GM18511 (cell line): ENCODE results near the gene TENT5A.
"Not testable (repeated sequence)": the region's sequence is repeated elsewhere in the genome, so short reads cannot be mapped to it uniquely, and the experiment has no call there.

ENCODE experiments used
- ATAC-seq: cut with Tn5 transposase; IDR thresholded peaks from one replicate; pipeline ENCODE4 v1.9.1; 2021; ENCODE audit warnings: mild to moderate bottlenecking, moderate library complexity; ENCODE audit not compliant: unreplicated experiment

Gene TENT5A

GRCh38 chr6:81752084-81752920 lies at the start of gene TENT5A:
TENT5A (minus strand) TSS chr6:81752681; CDS start chr6:81752141, 540 bp downstream.
- peak; percentile 76 for ATAC-seq

GRCh38 chr6:81801489-81801888 lies 49.0 kb upstream of the TENT5A start:
- no peak for ATAC-seq

GRCh38 chr6:81800666-81801065 lies 48.2 kb upstream of the TENT5A start:
- no peak for ATAC-seq

- no peak for ATAC-seq
Observed at GRCh38 chr6:81799323-81799722, 46.8 kb upstream of the TENT5A start.

- no peak for ATAC-seq
Observed at GRCh38 chr6:81797591-81797990, 45.1 kb upstream of the TENT5A start.

- ATAC-seq: no peak
Observed at GRCh38 chr6:81795890-81796289, 43.4 kb upstream of the TENT5A start.

- no peak for ATAC-seq
Observed at GRCh38 chr6:81793821-81794475, 41.5 kb upstream of the TENT5A start.

- no peak for ATAC-seq
Observed at GRCh38 chr6:81792826-81793225, 40.3 kb upstream of the TENT5A start.

GRCh38 chr6:81791756-81792155 lies 39.3 kb upstream of the TENT5A start:
- ATAC-seq: no peak

GRCh38 chr6:81790034-81790433 lies 37.6 kb upstream of the TENT5A start:
- no peak for ATAC-seq

GRCh38 chr6:81789291-81789690 lies 36.8 kb upstream of the TENT5A start:
- ATAC-seq: no peak

GRCh38 chr6:81788748-81789147 lies 36.3 kb upstream of the TENT5A start:
- no peak for ATAC-seq

GRCh38 chr6:81787313-81788068 lies 35.0 kb upstream of the TENT5A start:
- ATAC-seq: no peak

GRCh38 chr6:81786150-81786549 lies 33.7 kb upstream of the TENT5A start:
- ATAC-seq: no peak

- ATAC-seq: no peak
Observed at GRCh38 chr6:81785377-81785776, 32.9 kb upstream of the TENT5A start.

GRCh38 chr6:81783893-81784292 lies 31.4 kb upstream of the TENT5A start:
- no peak for ATAC-seq

- no peak for ATAC-seq
Observed at GRCh38 chr6:81781624-81782023, 29.1 kb upstream of the TENT5A start.

- no peak for ATAC-seq
Observed at GRCh38 chr6:81777586-81778268, 25.2 kb upstream of the TENT5A start.

GRCh38 chr6:81776219-81776618 lies 23.7 kb upstream of the TENT5A start:
- ATAC-seq: not testable (repeated sequence)

GRCh38 chr6:81774542-81774941 lies 22.1 kb upstream of the TENT5A start:
- ATAC-seq: no peak

GRCh38 chr6:81773887-81774286 lies 21.4 kb upstream of the TENT5A start:
- ATAC-seq: no peak
